GM12892 (cell line): Measurements from ENCODE around the gene TREX2.

Source experiments
- DNase-seq: peaks from one replicate; pipeline ENCODE4 v3.0.0; 2011; ENCODE audit not compliant: insufficient read length
- FAIRE-seq: peaks from 2 replicates; lab custom pipeline; 2011; peaks lifted over from hg19 to GRCh38; lab: Jason Lieb, UNC
- POLR2A ChIP-seq: IDR thresholded peaks from 2 replicates; pipeline ENCODE4 v1.6.1; 2011; ENCODE audit warnings: low read depth, low read length, control low read depth
- POLR2AphosphoS5 ChIP-seq: IDR thresholded peaks from 2 replicates; pipeline ENCODE4 v1.6.1; 2011; ENCODE audit warnings: low read depth, low read length, control low read depth
- TAF1 ChIP-seq: IDR thresholded peaks from 2 replicates; pipeline ENCODE4 v1.6.1; 2011; ENCODE audit warnings: low read depth, mild to moderate bottlenecking, control low read depth, low read length, borderline replicate concordance

The TREX2 gene

DNA sequence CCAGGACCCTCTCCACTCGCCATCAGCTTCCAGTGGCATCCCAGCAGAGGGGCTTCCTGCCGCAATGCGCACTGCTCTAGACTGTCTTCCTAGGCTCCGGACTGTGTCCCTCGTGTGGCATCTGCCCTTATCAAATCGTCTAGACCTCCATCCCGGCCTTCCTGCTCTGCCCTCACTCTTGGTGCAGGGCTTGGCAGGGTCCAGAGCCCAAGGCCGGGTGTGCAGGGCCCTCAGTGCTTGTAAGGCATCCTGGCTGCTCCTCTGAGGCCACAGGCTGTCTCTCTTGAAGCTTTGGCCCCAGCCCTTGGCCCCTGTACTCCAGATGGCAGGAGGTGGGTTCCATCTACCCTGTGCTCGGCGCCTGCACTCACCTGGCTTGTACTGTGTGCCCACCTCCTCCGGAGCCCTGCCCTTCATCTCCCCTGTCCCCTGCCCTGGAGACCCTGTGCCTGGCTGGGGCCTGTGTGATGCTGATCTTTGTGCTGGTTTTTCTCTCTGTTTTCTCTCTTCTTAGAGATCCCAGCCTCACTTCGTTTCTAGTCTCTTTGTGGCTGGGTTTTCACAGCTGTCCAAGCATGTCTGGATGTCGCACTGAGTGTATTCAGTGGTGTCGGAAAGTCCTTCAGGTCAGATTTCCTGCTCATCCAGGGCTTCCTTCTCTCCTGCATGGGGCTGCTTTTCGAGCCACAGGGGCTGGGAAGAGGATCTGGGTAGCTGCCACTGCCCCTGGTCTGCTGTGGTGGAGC, 3.7 kb upstream of the TREX2 start:
- no peak for TF ChIP-seq POLR2A
- TF ChIP-seq TAF1 = no peak
- TF ChIP-seq POLR2AphosphoS5 = no peak
- DNase-seq (no peak), FAIRE-seq (no peak)

- FAIRE-seq (no peak), DNase-seq (no peak)
- TF ChIP-seq POLR2AphosphoS5 = no peak
- no peak for TF ChIP-seq POLR2A
- TF ChIP-seq TAF1 = no peak
Measured at GRCh38 chrX:153448556-153449367, 2.9 kb upstream of the TREX2 start.

DNA sequence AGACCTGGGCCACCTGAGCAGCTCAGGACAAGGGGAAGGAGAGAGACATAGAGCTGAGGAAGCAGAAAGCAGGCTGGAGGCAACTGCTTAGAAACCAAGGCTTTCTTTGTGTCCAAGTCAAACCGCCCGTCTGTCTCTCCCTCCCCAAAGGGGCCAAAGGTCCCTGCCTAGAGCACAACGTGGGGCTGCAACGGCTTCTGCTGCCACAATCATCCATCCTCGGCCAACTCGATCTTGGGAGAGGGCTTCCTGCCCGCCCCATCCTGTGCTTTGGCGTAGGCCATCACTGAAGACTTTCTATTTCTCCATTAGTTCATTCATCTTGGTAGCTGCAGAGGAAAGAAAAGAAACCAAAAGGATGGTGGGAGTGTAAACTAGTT, 1.7 kb upstream of the TREX2 start:
- DNase-seq (no peak), FAIRE-seq (no peak)
- TF ChIP-seq POLR2AphosphoS5 = no peak
- no peak for TF ChIP-seq POLR2A
- no peak for TF ChIP-seq TAF1

GRCh38 chrX:153446950-153447580, 1.2 kb upstream of the TREX2 start:
- TF ChIP-seq POLR2AphosphoS5 = no peak
- no peak for TF ChIP-seq TAF1
- TF ChIP-seq POLR2A = no peak
- DNase-seq (no peak), FAIRE-seq (no peak)

DNA sequence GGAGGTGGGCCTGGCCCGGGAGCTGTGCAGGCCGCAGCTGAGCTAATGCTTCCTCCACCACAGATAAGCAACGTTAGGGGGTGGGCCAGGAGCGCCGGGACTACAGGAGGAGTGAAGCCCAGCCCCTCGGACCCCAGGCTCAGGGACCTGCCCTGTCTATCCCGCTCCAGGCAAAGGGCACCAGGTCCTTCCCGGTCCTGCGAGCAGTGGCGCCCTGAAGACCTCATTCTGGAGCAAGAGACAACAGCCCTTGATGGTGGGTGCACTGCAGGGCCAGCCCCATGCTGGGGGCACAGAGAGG, 730 bp upstream of the TREX2 start:
- no peak for TF ChIP-seq POLR2AphosphoS5
- no peak for TF ChIP-seq POLR2A
- no peak for TF ChIP-seq TAF1
- DNase-seq = no peak
- FAIRE-seq = no peak

DNA sequence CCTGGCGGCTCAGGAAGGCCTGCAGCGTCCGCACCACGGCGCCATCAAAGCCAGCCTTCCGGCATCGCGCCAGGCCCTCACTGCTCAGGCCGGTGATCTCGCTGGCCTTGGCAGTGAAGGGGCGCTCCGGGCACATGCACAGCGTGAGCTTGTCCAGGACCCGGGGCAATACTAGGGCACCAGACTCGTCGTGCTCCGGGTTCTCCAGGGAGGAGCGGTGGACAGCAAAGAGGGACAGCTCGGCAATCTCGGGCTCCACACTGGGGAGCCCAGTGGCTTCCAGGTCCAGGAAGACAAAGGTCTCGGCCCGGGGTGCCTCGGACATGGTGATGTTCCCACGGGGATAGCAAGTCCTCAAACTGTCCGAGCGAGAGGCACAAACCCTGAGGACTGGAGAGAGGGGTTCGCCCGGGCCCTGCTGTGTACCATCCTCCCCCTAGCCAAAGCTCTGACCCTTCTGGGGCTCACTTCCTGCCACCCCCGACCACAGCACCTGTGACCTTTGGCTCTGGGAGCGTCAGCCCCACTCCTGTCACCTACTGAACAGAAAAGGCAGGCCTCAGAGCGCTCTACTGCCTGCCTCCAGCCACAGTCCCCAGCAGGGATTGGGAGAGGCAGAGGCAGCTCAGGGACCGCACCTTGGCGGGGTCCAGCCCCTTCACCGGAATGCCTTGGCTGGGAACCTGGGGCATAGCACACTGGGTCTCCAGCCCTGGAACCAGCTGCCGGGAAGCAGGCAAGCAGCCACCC, 575 bp downstream of the TREX2 start:
- FAIRE-seq (no peak), DNase-seq (no peak)
- TF ChIP-seq POLR2AphosphoS5 = no peak
- no peak for TF ChIP-seq POLR2A
- TF ChIP-seq TAF1 = no peak

DNA sequence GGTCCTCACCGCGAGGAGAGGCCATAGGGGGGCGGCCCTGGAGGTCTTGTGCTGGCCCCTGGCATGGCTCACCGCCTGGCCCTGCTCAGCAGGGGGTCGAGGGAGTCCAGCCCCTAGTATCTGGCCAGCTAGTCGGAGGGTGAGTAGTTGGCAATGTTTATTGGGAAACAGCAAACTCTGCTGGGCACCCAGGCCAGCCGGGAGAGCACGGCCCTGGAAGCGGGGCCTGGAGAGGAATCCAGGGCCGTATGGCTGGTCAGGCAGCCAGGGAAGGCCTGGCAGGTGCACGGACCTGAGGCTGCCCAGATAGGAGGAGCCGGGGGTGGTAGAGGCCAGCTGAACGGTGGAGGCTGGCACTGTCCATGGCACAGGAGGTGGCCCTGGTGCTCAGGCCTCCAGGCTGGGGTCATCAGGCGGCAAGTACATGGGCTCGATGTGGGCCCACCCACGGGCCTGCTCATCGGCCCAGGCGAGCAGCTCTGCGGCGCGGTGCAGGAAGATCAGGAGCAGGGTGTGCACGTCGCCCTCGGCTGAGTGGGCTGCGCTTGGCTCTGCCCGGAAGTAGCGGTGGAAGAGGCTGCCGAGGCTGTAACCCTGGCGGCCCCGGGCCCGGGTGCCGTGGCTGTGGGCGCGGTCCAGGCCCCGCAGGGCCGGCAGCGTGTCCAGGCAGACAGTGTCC, 1.4 kb downstream of the TREX2 start:
- no peak for FAIRE-seq
- TF ChIP-seq POLR2A = no peak
- TF ChIP-seq TAF1 = no peak
- no peak for TF ChIP-seq POLR2AphosphoS5
- DNase-seq = no peak

DNA sequence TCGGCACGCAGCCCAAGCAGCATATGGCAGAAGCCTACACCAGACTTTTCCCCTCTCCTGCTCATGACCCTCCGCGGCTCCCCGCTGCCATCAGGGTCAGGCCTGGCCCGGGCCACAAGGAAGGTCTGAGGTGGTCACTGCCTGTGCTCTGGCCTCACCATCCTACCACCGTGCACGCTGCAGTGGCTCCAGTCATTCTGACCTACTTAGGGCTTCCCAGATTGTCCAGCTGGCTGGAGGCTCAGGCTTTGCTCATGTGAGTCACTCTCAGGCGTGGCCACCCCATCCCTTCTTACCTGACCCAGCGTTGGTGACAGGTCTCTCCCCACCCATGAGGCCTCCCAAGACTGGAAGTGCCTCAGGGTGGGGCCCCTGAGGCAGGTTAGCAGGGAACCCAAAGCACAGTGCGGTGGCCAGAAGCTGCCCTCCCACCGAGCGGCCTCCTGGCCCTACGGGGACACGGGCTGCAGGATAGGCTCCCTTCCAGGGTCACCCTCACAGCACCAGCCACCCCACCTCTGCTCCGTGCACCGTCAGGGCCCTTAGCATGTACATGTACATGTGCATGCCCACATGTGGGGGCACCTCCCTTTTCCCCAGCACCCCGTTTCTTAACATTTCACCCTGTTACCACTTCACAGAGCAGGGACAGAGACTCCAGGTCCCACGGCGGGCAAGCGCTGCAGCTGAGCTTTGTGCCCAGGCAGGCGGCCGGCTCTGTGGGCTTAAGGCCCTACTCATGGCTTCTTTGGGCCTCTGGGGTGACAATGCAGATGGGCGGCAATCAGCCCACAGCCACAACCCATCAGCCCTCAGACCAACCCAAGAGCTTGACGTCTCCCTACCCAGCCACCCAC, 2.2 kb downstream of the TREX2 start:
- DNase-seq = no peak
- no peak for FAIRE-seq
- no peak for TF ChIP-seq POLR2A
- no peak for TF ChIP-seq TAF1
- TF ChIP-seq POLR2AphosphoS5 = no peak

- FAIRE-seq (no peak), DNase-seq (no peak)
- no peak for TF ChIP-seq POLR2A
- TF ChIP-seq TAF1 = no peak
- no peak for TF ChIP-seq POLR2AphosphoS5
Measured at GRCh38 chrX:153442463-153442862, 3.4 kb downstream of the TREX2 start.

- TF ChIP-seq POLR2A = no peak
- FAIRE-seq (no peak), DNase-seq (no peak)
Measured at GRCh38 chrX:153441981-153442380, 3.9 kb downstream of the TREX2 start.

DNA sequence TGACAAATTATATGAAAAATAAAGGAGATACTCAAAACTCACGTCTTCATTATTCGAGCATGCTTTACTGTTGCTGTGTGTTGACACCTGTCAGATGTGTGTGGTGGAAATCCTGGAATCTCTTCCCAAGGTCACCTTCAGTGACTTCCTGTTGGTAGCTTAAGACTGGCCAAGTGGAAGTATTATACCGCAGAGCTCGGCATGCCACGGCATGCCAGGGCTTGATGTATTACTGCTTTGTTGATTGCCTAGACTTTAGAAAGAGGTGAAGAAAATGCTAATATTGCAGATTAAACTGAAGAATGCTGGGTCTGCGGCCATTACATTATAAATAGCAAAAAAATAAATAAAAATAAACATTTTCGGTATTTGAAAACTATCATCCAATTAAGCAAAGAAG, 4.6 kb downstream of the TREX2 start:
- FAIRE-seq = no peak
- no peak for TF ChIP-seq POLR2A
- TF ChIP-seq TAF1 = no peak
- no peak for TF ChIP-seq POLR2AphosphoS5
- no peak for DNase-seq
